Measurements from ENCODE around the gene MELTF.

GRCh38 chr3:197029511-197030167 lies at the start of gene MELTF:
- peak; percentile 82 for TF ChIP-seq CTCF (IDR thresholded peaks at IDR 0.05; ENCODE audit: insufficient read depth, low read length, poor library complexity, severe bottlenecking)
- no peak for TF ChIP-seq EZH2phosphoT487 (conservative IDR thresholded peaks at IDR 0.05; ENCODE audit: low read length)

Data from SU-DHL-6 (cell line).